Mucosa of stomach (tissue), 1 donor: ENCODE data around the gene YBX3.

Source experiments
- H3K27me3 ChIP-seq: one replicate; pipeline ENCODE4 v1.7.0; 2013; ENCODE audit warnings: mild to moderate bottlenecking, low read length; ENCODE audit not compliant: control insufficient read depth, insufficient read depth
- H3K36me3 ChIP-seq: one replicate; pipeline ENCODE4 v1.7.0; 2013; ENCODE audit warnings: low read length; ENCODE audit not compliant: control insufficient read depth, insufficient read depth
- H3K4me1 ChIP-seq: one replicate; pipeline ENCODE4 v1.7.0; 2013; ENCODE audit warnings: mild to moderate bottlenecking, low read length; ENCODE audit not compliant: control insufficient read depth, insufficient read depth
- H3K4me3 ChIP-seq: one replicate; pipeline ENCODE4 v1.7.0; 2013; ENCODE audit warnings: low read length
- H3K9ac ChIP-seq: one replicate; pipeline ENCODE4 v1.7.0; 2013; ENCODE audit warnings: mild to moderate bottlenecking, low read length, moderate library complexity
- H3K9me3 ChIP-seq: one replicate; pipeline ENCODE4 v1.7.0; 2013; ENCODE audit warnings: mild to moderate bottlenecking, low read length, moderate library complexity; ENCODE audit not compliant: control insufficient read depth
- donor health status: Pancreatic carcinoma.

The YBX3 gene

DNA sequence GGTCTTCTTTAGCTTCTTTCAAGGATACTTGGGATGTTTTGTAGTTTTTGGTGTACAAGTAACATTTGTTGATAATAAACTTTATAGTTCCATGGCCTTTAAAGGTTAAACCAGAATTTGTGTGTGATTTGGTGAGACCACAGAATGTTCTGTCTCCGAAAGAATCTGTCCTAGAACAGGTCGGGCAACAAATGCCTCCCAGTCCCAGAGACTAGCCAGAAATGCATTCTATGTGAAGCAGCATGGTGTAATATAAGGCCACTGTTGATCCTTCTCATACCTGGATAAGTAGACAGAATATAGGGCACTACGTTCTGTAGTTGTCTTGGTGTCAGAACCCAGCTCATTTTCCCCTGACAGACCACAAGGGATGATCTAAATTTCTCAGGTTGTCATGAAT, 59.3 kb downstream of the YBX3 start:
- H3K36me3 ChIP-seq = no peaks in the 10 kb centered on the region

GRCh38 chr12:10661338-10661737, 61.8 kb downstream of the YBX3 start:
- Histone ChIP-seq H3K27me3 (no peaks in the 10 kb centered on the region), H3K9ac (no peak overlapping the region), H3K9me3 (no peaks in the 10 kb centered on the region), H3K36me3 (no peaks in the 10 kb centered on the region), H3K4me1 (peaks cover 3% of the 10 kb centered on the region), H3K4me3 (no peak overlapping the region)

More for the DNA sequence above, 59.3 kb downstream of the YBX3 start:
- H3K9ac ChIP-seq = no peak overlapping the region
- H3K4me1 ChIP-seq = peaks cover 10% of the 10 kb centered on the region
- H3K27me3 ChIP-seq = no peaks in the 10 kb centered on the region
- H3K9me3 ChIP-seq = no peaks in the 10 kb centered on the region
- no peak overlapping the region for H3K4me3 ChIP-seq

DNA sequence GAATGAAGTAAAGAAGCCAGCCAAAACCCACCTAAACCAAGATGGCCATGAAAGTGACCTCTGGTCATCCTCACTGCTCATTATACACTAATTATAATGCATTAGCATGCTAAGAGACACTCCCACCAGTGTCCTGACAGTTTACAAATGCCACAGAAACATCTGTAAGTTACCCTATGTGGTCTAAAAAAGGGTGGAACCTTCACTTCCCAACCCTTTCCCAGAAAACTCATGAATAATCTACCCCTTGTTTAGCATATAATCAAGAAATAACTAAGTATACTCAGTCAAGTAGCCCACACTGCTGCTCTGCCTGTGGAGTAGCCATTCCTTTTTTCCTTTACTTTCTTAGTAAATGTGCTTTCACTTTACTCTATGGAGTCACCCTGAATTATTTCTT, 69.1 kb downstream of the YBX3 start:
- Histone ChIP-seq H3K4me3 (no peak overlapping the region), H3K9me3 (no peaks in the 10 kb centered on the region), H3K27me3 (no peaks in the 10 kb centered on the region), H3K4me1 (no peaks in the 10 kb centered on the region), H3K9ac (no peak overlapping the region), H3K36me3 (no peaks in the 10 kb centered on the region)

DNA sequence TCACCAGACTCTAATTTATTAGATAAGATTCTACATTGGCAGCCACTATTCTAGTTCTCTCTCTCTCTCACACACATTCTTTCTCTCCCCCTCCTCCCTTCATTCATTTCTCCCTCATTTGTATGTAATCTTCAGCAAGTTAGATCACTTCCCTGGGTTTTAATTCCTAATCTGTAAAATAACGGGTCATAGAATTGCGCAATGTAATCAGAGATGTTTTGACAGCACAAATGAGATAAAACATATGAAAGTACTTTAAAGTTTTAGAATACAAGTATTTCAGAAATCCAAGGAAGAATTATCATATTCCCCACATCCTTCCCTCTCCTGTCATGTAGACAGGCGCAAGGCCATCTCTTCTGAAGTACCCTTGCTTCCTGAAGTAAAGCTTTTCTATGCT, 70.9 kb downstream of the YBX3 start:
- Histone ChIP-seq H3K27me3 (no peaks in the 10 kb centered on the region), H3K36me3 (no peaks in the 10 kb centered on the region), H3K9ac (no peak overlapping the region), H3K9me3 (no peaks in the 10 kb centered on the region), H3K4me3 (no peak overlapping the region), H3K4me1 (no peaks in the 10 kb centered on the region)
